HG03159 (cell line): ENCODE results near the gene KLK5.
"Not testable (repeated sequence)": the region's sequence is repeated elsewhere in the genome, so short reads cannot be mapped to it uniquely, and the experiment has no call there.

ENCODE experiments used
- ATAC-seq: cut with Tn5 transposase; IDR thresholded peaks from one replicate; pipeline ENCODE4 v1.9.1; 2021; ENCODE audit warnings: mild to moderate bottlenecking, moderate library complexity; ENCODE audit not compliant: unreplicated experiment

KLK5 gene, protein sequence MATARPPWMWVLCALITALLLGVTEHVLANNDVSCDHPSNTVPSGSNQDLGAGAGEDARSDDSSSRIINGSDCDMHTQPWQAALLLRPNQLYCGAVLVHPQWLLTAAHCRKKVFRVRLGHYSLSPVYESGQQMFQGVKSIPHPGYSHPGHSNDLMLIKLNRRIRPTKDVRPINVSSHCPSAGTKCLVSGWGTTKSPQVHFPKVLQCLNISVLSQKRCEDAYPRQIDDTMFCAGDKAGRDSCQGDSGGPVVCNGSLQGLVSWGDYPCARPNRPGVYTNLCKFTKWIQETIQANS

GRCh38 chr19:50952910-50953309 is at the start of gene KLK5:
Gene KLK5, minus strand, starts transcription at chr19:50953038. Its CDS starts 381 bp downstream, at chr19:50952657.
- ATAC-seq, result no peak

DNA sequence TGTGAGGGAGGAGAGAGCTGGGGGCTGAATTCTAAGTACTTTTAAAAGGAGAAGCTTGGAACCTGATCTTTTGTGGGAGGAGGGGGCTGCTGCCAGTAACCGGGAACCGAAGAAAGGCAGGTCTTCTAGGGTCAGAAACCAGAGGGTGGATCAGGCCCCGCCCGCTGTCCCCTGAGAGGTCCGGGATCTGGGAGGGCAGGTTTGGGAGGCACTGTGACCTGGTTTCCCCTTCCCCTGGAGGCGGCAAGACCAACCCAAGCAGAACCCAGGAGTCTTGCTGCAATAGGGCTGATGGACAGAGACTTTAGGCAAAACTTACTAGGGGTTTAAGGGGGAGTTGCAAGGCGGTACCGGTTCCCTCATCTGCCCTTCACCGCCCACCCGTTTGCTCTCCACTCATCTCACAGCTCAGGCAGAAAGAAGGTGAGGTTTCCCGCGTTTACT is 49.3 kb upstream of the KLK5 start:
- no peak for ATAC-seq

GRCh38 chr19:51001515-51001914 is 48.7 kb upstream of the KLK5 start, which contains the start of gene KLK8:
Gene KLK8, minus strand, starts transcription at chr19:51001604. Its CDS starts 437 bp downstream, at chr19:51001167.
- no peak for ATAC-seq

- ATAC-seq, result no peak
These were observed 48.1 kb upstream of the KLK5 start for GRCh38 chr19:51000981-51001380.

GRCh38 chr19:51000426-51000825 is 47.6 kb upstream of the KLK5 start:
- ATAC-seq, result no peak

DNA sequence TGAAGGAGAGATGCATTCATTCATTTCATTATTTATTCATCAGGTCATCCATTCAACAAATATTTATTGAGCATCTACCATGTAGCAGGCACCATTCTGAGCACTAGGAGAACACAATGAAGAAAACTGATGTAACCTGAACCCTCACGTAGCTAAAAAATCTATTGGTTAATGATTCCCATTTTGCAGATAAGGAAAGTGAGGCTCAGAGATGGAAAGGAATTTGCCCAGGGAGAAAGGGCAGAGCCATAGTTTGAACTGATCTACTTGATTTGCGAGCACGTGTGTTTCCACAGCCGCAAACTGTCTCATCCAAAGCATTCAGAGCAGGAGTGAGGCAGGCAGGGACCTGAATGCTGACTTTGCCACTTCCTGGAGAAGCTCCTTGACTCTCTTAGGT is 45.8 kb upstream of the KLK5 start:
- no peak for ATAC-seq

- ATAC-seq, result no peak
These were observed 45.2 kb upstream of the KLK5 start for GRCh38 chr19:50998061-50998460.

- ATAC-seq, result no peak
These were observed 41.3 kb upstream of the KLK5 start for GRCh38 chr19:50994129-50994528.

- no peak for ATAC-seq
These were observed 39.8 kb upstream of the KLK5 start for GRCh38 chr19:50992666-50993035.

GRCh38 chr19:50984416-50984815 is 31.6 kb upstream of the KLK5 start:
- not testable (repeated sequence) for ATAC-seq

DNA sequence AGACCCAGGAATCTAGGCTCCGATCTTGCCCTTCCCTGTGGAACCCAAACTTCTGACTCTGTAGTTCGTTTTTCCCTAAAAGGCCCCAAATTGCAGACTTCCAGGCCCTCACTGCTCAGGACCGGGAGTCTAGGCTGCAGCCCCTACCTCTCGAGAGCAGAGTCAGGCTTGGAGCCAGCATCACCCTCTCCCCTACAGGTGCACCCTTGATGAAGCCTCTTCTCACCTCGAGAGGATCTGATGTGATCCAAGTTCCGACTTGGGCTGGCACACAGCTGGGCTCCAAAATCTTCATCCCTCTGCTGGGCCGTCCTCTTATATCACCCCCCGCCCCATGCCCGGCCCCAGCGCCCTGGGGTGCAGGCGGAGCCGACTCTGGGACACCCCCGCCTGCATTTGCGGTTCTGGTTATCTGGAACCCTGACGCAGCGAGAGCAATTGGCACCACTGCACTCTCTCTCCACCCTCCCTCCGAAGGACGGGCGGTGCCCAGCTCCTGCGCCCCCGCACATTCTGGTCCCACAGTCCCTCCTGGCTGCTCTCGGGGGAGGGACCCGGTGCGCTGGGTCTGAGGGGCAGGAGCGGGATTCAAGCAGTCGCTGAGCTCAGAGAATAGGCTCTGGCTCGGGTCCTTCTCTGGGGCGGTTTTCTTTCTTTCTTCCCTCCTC is 30.9 kb upstream of the KLK5 start, which contains the start of gene KLK7:
Gene KLK7, minus strand, starts transcription at position 293 of the 668 bp plus-strand sequence. CDS start 1,518 bp downstream, outside the sequence.
- no peak for ATAC-seq

DNA sequence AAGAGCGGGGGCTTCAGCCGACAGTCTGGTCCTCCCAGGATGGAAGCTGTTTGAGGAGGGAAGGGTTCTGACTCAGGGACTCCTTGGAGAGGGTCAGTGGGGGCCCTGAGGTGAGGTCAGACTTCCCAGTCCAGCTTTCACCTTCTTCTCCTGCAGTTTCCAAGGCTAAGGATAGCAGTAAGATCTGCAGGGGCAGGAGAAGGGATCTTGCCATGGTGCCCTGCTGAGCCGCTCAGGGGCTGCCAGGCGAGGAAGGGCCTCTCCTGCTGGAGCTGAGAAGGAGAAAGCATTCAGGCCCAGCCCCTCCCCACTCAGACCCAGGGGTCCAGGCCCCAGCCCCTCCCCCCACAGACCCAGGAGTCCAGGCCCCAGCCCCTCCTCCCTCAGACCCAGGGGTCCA is 29.3 kb upstream of the KLK5 start:
- ATAC-seq, result no peak

GRCh38 chr19:50981587-50982146 is 28.8 kb upstream of the KLK5 start:
- no peak for ATAC-seq

DNA sequence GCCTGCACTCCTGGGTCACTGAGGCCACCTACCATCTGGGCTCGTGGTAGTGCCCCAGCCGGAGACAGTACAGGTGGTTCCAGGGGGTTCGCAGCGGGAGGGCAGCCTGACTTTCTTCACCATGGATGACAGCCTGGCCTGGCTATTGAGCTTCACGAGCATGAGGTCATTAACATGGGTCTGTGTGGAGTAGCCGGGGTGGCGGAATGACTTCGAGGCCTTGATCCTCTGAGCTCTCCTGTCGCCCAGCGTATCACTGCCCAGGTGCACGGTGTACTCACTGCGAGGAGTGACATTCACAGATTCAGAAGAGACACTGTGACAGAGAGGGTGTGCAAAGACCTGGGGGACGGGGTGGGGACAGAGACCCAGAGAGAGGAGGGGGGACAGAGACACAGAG is 27.4 kb upstream of the KLK5 start:
- no peak for ATAC-seq

DNA sequence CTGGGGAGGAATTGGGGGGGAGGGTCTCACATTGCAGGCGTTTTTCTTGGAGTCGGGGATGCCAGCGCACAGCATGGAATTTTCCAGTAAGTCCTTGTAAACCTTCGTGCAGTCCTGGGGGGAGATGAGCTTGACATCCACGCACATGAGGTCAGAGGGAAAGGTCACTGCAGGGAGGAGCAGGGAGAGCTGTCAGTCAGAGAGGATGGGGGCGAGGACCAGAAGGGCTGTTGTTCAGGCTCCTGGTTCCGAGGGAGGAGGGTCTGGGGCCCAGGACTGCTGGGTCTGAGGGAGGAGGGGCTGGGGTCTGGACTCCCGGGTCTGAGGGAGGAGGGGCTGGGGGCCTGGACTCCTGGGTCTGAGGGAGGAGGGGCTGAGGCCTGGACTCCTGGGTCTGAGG is 26.9 kb upstream of the KLK5 start:
- no peak for ATAC-seq

DNA sequence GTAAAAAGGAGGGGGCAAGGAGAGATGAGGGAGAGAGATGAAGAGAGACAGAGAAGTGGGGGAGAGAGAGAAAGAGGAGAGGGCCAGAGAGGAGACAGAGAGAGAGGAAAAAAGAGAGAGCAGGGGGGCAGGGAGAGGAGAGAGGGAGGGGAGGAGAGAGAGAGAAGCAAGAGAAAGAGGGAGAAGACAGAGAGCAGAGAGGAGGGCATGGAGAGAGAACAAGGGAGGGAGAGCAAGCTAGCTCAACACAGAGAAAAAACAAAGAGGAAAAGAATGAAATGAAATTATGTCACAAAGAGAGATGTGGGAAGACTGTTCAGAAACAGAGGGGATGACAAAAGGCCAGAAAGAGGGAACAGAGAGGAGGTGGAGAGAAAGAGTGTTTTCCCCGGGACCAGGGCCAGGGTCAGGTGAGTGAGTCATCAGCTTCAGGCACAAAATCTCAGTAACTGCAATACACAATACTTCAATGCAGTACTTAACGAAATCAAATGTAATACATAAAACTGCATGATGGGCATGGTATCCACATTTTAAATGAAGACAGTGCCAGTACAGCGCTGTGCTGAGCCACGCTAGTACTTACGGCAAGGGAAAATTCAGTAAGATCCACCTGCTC is 26.0 kb upstream of the KLK5 start:
- ATAC-seq, result no peak

DNA sequence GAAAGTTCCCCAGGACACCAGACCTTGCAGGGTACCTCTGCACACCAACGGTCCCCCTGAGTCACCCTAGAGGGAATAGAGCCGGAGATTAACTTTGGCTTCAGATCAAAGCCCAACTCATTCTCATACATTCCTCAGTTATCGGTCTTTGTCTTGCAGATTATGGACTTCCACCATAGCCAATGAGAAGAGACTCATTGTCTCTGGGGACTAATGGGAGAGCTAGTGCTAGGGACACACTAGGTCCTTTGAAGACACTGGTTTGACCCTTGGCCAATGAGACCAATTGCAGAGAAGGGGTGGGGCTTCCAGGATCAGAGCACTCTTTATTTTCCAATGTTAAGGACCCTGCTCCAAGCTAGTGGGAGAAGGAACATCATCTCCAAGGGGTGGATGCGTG is 24.8 kb upstream of the KLK5 start:
- no peak for ATAC-seq

DNA sequence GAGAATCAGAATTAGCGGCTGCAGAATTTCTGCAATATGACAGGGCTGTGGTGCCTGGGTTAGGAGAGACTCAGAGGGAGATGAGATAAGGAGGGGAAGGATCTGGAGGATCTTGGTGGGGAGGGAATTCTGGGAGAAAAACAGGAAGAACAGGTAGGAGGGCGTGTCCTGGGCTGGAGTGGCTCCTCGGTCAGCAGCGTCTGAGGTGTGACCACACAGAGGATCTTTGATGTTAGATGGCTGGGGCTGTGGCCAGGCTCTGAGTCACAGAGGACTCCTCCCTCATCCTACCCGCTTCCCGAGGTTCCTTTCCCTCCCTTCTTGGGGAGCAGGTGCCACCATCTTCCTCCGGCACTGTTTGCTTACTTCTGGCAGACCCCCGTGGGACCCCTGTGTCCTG is 22.9 kb upstream of the KLK5 start:
- ATAC-seq, result no peak

- ATAC-seq, result no peak
These were observed 22.1 kb upstream of the KLK5 start for GRCh38 chr19:50974702-50975556.

DNA sequence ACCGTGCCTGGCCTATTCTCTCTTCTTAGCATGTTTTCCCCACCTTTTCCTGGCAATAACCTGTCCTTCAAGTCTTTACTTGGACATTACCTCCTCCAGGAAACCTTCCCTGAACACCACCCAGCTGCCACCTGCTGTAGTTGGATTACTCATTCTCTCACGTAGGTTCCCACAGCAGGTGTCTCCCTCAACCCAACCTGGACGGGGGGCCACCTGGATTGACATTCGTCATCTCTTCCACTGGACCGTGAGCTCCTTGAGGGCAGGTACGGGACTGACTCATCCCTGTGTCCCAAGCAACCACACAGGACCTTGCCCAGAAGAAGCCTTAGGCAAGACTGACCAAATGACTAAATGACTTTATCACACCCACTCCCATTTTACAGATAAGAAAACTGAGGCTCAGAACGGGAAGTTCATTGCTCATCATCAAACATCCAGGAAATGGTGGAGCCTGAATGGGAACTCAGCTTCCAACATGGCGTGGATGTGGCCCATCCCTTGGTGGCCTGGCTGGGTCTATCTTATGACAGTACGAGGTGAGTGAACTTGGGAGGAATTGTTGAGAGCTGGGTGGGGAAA is 20.0 kb upstream of the KLK5 start:
- ATAC-seq, result no peak
